ENCODE data around the gene TBL3. TPM values are rescaled to one million over a fixed set of nuclear protein-coding genes. Genes with fewer than 3 reads are reported as not detected.
A peak's percentile ranks its signal among the peaks of the same experiment; 100 is the strongest.

The TBL3 gene
- polyA plus RNA-seq, 1 donor (not counting 4 experiments of a cell fraction or from before 2014, with no cell fraction given) = 27.8 TPM

DNA sequence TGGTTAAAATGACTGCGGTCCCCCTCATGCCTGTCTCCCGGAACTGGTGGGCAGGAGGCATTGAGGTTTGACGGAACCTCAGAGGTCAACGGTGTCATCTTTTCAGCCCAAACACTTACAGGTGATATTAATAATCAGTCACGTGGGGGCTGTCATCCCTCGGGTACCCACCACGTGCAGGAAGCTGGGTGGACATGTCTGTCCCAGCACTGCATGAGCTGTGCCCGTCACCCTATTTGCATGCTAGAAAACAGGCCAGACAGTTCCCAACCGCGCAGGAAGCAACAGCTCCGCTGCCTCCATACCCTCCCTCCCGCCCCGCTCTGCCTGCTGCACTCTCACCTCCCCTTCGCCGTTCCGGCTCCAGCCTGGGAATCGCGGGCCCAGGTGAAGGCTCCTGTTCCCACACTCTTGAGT, 19.3 kb downstream of the TBL3 start:
- Histone ChIP-seq H2AFZ (ENCODE audit: control insufficient read depth, low read length) (no peak overlapping the region), H3K79me2 (ENCODE audit: control insufficient read depth, insufficient read depth, low read length) (no peaks in the 10 kb centered on the region), H3K4me3 (ENCODE audit: control insufficient read depth in 2 of 3, extremely low read depth in 1 of 3, insufficient read depth in 2 of 3, low read depth in 1 of 3, low read length in 3 of 3) (no peak overlapping the region), H3K36me3 (ENCODE audit: control insufficient read depth in 2 of 2, extremely low read depth in 1 of 2, insufficient read depth in 2 of 2, low read length in 2 of 2) (peaks cover 5 to 6% of the 10 kb centered on the region in 2 experiments), H4K20me1 (ENCODE audit: control insufficient read depth, extremely low read depth, insufficient read depth, low read length) (no peaks in the 10 kb centered on the region), H3K9me1 (ENCODE audit: control insufficient read depth, extremely low read depth, insufficient read depth, low read length) (no peaks in the 10 kb centered on the region), H3K9ac (ENCODE audit: control insufficient read depth, extremely low read depth, insufficient read depth, low read length) (no peak overlapping the region), H3K4me1 (ENCODE audit: control insufficient read depth, extremely low read depth, insufficient read depth, low read length) (peaks cover 25% of the 10 kb centered on the region), H3K9me3 (ENCODE audit: control insufficient read depth, low read depth, low read length) (no peaks in the 10 kb centered on the region), H3K27me3 (ENCODE audit: control insufficient read depth, extremely low read depth, insufficient read depth, low read length) (peaks cover 30% of the 10 kb centered on the region), H3K4me2 (ENCODE audit: control insufficient read depth, extremely low read depth, insufficient read depth, low read depth, low read length) (peak overlapping the region; percentile 70), H3K27ac (ENCODE audit: control insufficient read depth, insufficient read depth, low read length) (no peak overlapping the region)
- FAIRE-seq = no peak
- no peak for DNase-seq (ENCODE audit: low read depth, low spot score)
- dilution Hi-C loops (cut with MboI; ENCODE audit: extremely low pct_ligation_motif_present, low sequenced_read_pairs) = no loop called here
- TF ChIP-seq EZH2 (IDR thresholded peaks at IDR 0.05; ENCODE audit: low read length) = no peak
- TF ChIP-seq, protein P1, sequence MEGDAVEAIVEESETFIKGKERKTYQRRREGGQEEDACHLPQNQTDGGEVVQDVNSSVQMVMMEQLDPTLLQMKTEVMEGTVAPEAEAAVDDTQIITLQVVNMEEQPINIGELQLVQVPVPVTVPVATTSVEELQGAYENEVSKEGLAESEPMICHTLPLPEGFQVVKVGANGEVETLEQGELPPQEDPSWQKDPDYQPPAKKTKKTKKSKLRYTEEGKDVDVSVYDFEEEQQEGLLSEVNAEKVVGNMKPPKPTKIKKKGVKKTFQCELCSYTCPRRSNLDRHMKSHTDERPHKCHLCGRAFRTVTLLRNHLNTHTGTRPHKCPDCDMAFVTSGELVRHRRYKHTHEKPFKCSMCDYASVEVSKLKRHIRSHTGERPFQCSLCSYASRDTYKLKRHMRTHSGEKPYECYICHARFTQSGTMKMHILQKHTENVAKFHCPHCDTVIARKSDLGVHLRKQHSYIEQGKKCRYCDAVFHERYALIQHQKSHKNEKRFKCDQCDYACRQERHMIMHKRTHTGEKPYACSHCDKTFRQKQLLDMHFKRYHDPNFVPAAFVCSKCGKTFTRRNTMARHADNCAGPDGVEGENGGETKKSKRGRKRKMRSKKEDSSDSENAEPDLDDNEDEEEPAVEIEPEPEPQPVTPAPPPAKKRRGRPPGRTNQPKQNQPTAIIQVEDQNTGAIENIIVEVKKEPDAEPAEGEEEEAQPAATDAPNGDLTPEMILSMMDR (optimal IDR thresholded peaks at IDR 0.05 in 1 of 3, IDR thresholded peaks at IDR 0.05 in 1 of 3, conservative IDR thresholded peaks at IDR 0.05 in 1 of 3; ENCODE audit: extremely low read depth in 1 of 3, insufficient read depth in 2 of 3, low read length in 3 of 3) = no peak

GRCh38 chr16:1991588-1991947, 19.7 kb downstream of the TBL3 start:
- Histone ChIP-seq H3K27me3 (ENCODE audit: control insufficient read depth, extremely low read depth, insufficient read depth, low read length) (peaks cover 30% of the 10 kb centered on the region), H3K4me2 (ENCODE audit: control insufficient read depth, extremely low read depth, insufficient read depth, low read depth, low read length) (peak overlapping the region; percentile 70), H2AFZ (ENCODE audit: control insufficient read depth, low read length) (peak overlapping the region; percentile 88), H3K4me1 (ENCODE audit: control insufficient read depth, extremely low read depth, insufficient read depth, low read length) (peaks cover 25% of the 10 kb centered on the region), H3K27ac (ENCODE audit: control insufficient read depth, insufficient read depth, low read length) (no peak overlapping the region), H3K9me3 (ENCODE audit: control insufficient read depth, low read depth, low read length) (no peaks in the 10 kb centered on the region), H3K4me3 (ENCODE audit: control insufficient read depth in 2 of 3, extremely low read depth in 1 of 3, insufficient read depth in 2 of 3, low read depth in 1 of 3, low read length in 3 of 3) (peak overlapping the region in 2 of 3 experiments; percentile 23 to 43), H3K79me2 (ENCODE audit: control insufficient read depth, insufficient read depth, low read length) (no peaks in the 10 kb centered on the region), H4K20me1 (ENCODE audit: control insufficient read depth, extremely low read depth, insufficient read depth, low read length) (no peaks in the 10 kb centered on the region), H3K9ac (ENCODE audit: control insufficient read depth, extremely low read depth, insufficient read depth, low read length) (peak overlapping the region; percentile 37), H3K9me1 (ENCODE audit: control insufficient read depth, extremely low read depth, insufficient read depth, low read length) (no peaks in the 10 kb centered on the region), H3K36me3 (ENCODE audit: control insufficient read depth in 2 of 2, extremely low read depth in 1 of 2, insufficient read depth in 2 of 2, low read length in 2 of 2) (peaks cover under 1 to 5% of the 10 kb centered on the region in 2 experiments)
- FAIRE-seq (no peak), DNase-seq (ENCODE audit: low read depth, low spot score) (no peak)
- TF ChIP-seq, protein P1 (optimal IDR thresholded peaks at IDR 0.05 in 1 of 3, IDR thresholded peaks at IDR 0.05 in 1 of 3, conservative IDR thresholded peaks at IDR 0.05 in 1 of 3; ENCODE audit: extremely low read depth in 1 of 3, insufficient read depth in 2 of 3, low read length in 3 of 3) = no peak
- no peak for TF ChIP-seq EZH2 (IDR thresholded peaks at IDR 0.05; ENCODE audit: low read length)
- dilution Hi-C loops (cut with MboI; ENCODE audit: extremely low pct_ligation_motif_present, low sequenced_read_pairs) = no loop called here

All from keratinocyte (primary cell).